ENCODE results near the gene ATP6V1G2.

ATP6V1G2 gene

DNA sequence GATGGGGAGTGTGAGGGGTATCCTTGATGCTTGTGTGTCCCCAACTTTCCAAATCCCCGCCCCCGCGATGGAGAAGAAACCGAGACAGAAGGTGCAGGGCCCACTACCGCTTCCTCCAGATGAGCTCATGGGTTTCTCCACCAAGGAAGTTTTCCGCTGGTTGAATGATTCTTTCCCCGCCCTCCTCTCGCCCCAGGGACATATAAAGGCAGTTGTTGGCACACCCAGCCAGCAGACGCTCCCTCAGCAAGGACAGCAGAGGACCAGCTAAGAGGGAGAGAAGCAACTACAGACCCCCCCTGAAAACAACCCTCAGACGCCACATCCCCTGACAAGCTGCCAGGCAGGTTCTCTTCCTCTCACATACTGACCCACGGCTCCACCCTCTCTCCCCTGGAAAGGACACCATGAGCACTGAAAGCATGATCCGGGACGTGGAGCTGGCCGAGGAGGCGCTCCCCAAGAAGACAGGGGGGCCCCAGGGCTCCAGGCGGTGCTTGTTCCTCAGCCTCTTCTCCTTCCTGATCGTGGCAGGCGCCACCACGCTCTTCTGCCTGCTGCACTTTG lies 29.0 kb upstream of the ATP6V1G2 start, which contains the start of gene TNF:
Gene TNF (plus strand): TSS at position 231 of the 567 bp plus-strand sequence. CDS start 177 bp downstream, at position 408.
- no peak for DNase-seq

DNA sequence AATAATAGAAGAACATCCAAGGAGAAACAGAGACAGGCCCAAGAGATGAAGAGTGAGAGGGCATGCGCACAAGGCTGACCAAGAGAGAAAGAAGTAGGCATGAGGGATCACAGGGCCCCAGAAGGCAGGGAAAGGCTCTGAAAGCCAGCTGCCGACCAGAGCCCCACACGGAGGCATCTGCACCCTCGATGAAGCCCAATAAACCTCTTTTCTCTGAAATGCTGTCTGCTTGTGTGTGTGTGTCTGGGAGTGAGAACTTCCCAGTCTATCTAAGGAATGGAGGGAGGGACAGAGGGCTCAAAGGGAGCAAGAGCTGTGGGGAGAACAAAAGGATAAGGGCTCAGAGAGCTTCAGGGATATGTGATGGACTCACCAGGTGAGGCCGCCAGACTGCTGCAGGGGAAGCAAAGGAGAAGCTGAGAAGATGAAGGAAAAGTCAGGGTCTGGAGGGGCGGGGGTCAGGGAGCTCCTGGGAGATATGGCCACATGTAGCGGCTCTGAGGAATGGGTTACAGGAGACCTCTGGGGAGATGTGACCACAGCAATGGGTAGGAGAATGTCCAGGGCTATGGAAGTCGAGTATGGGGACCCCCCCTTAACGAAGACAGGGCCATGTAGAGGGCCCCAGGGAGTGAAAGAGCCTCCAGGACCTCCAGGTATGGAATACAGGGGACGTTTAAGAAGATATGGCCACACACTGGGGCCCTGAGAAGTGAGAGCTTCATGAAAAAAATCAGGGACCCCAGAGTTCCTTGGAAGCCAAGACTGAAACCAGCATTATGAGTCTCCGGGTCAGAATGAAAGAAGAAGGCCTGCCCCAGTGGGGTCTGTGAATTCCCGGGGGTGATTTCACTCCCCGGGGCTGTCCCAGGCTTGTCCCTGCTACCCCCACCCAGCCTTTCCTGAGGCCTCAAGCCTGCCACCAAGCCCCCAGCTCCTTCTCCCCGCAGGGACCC lies 28.0 kb upstream of the ATP6V1G2 start:
- DNase-seq: no peak

DNA sequence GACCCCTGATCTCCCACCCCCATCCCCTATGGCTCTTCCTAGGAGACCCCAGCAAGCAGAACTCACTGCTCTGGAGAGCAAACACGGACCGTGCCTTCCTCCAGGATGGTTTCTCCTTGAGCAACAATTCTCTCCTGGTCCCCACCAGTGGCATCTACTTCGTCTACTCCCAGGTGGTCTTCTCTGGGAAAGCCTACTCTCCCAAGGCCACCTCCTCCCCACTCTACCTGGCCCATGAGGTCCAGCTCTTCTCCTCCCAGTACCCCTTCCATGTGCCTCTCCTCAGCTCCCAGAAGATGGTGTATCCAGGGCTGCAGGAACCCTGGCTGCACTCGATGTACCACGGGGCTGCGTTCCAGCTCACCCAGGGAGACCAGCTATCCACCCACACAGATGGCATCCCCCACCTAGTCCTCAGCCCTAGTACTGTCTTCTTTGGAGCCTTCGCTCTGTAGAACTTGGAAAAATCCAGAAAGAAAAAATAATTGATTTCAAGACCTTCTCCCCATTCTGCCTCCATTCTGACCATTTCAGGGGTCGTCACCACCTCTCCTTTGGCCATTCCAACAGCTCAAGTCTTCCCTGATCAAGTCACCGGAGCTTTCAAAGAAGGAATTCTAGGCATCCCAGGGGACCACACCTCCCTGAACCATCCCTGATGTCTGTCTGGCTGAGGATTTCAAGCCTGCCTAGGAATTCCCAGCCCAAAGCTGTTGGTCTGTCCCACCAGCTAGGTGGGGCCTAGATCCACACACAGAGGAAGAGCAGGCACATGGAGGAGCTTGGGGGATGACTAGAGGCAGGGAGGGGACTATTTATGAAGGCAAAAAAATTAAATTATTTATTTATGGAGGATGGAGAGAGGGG lies 27.1 kb upstream of the ATP6V1G2 start:
- DNase-seq: no peak

DNA sequence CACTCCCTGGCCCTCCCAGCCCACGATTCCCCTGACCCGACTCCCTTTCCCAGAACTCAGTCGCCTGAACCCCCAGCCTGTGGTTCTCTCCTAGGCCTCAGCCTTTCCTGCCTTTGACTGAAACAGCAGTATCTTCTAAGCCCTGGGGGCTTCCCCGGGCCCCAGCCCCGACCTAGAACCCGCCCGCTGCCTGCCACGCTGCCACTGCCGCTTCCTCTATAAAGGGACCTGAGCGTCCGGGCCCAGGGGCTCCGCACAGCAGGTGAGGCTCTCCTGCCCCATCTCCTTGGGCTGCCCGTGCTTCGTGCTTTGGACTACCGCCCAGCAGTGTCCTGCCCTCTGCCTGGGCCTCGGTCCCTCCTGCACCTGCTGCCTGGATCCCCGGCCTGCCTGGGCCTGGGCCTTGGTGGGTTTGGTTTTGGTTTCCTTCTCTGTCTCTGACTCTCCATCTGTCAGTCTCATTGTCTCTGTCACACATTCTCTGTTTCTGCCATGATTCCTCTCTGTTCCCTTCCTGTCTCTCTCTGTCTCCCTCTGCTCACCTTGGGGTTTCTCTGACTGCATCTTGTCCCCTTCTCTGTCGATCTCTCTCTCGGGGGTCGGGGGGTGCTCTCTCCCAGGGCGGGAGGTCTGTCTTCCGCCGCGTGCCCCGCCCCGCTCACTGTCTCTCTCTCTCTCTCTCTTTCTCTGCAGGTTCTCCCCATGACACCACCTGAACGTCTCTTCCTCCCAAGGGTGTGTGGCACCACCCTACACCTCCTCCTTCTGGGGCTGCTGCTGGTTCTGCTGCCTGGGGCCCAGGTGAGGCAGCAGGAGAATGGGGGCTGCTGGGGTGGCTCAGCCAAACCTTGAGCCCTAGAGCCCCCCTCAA lies 25.9 kb upstream of the ATP6V1G2 start, which contains the start of gene LTA:
Gene LTA (plus strand): TSS at position 249 of the 871 bp plus-strand sequence. CDS start 454 bp downstream, at position 703.
- no peak for DNase-seq

DNA sequence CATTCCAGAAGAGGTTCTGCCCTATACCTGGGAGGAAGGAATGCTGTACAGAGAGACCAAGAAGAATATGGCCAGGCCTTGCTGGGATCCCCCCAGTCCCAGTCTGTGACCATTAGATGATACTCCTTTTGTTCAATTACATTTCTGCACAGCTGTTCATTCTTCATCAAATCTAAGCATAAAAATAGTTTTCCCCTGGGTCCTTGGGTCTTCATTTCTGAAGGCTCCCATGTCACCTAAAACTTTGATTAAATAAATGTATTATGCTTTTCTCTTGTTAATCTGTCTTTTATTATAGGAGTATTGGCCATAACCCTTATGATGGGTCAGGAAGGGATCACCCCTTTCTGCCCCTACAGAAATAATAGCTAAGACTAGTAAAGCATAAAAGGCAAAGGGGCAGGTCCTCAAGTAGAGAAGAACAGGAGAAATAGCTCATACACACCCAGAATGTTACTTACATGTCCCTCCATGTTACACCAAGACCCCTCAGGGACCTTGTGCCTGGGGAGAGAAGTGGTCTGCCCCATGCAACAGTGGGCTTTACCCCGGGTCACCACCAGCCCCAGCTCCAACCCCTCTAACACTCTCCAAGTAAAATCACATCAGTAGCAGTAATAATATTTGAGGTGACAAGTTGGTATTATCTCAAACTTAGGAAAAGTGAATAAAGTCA lies 23.6 kb upstream of the ATP6V1G2 start:
- DNase-seq: no peak

DNA sequence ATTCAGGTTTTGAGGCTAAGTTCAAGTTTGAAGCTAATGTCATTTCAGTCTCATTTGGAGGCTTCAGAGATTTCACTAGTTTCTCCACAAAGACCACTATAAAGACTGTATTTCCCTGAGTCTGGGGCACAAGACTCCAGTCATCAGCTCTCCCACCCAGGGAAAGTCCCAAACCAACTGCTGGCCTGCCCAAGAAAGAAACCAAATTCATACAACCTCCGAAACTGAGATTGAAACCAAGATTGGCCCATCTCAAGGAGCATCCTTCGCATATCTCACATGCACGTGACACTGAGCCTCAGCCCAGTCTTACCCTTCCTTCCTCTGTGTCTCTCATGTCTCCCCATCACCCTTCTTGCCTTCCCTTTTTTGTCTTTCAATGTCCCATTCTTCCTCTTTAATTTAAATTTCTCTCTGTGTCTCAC lies 22.1 kb upstream of the ATP6V1G2 start:
- DNase-seq: no peak

DNA sequence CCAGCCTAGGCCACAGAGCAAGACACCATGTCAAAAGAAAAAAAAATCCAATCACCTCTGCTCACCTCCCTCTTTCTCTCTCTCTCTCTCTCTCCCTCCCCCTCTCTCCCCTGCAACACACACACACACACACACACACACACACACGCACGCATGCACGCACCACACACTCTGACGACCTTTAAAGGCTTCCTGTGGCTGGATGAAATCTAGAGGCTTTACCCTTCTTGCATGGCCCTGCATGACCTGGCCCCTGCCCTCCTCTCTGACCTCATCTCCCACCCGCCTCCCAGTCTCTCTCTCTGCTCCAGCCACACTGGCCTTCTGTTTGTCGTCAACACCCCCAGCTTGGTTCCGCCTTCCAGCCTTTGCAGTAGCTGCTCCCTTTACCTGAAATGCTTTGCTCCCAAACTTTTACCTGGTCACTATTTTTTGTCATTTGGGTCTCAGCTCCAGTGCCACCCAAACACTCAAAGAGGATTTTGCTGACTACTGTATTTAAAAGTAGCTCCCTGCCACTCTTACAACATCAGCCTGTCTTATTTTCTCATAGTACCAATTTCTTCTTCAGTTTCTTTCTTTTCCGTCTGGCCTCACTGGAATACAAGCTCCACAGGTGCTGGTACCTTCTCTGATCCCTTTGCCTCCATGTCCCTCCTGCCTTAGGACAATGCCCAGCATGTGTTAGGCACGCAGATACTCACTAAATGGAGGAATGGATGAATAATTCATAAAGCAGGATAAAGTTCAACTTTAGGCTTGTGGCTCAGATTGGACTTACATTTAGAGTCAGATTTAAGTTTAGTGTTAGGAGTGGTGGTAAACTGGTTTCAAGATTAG lies 21.3 kb upstream of the ATP6V1G2 start:
- DNase-seq: no peak

DNA sequence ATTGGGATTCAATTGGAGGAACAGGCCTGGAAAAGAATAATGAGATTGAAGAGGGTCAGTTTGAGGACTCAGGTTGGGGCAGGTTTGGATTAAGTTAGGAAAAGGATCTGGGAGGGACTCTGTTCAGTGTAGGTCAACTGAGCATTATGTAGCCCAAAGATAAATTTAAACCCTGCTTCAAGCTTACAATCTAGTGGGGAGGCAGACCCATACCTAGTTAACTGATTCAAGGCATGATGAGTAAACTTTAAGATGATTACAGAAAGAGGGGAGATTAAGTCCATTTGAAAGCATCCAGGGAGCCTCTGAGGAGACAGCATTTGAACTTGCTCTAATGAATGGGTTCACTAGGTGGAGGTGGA lies 14.3 kb upstream of the ATP6V1G2 start:
- DNase-seq: no peak

DNA sequence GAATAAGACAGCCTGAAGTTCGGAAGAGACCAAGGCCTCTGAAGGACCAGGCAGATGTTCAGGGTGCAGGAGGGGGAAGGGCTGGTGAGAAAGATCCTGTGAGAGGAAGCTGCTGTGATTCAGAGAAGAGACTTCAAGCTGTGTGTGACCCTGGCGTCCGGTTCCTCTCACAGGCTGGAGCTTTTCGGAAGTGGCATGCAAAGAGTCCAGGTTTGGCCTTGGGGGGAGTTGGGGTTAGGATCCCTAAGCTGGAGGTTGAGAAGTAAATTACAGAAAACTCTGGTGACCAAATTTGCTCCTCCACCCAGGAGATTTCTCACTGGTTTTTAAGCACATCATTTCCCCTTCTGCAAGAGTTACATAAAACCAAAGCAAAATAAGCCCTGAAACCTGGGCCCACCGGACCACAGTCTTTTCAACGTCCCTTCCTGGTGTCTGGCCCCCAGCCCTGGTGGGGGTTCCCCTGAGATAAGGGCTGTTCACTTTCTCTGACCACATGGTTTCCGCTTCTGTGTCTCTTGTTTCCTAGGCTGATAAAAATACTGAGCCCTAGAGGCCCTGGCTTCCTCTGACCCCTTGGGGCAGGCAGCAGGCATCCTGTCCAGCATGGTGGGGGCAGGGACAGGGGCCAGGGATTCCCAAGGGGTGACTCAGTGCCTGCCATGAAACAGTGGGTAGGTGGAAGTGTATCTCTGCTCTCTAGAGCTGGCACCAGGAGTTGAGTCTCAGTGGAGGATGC lies 13.7 kb upstream of the ATP6V1G2 start:
- peak; percentile 33 for DNase-seq

DNA sequence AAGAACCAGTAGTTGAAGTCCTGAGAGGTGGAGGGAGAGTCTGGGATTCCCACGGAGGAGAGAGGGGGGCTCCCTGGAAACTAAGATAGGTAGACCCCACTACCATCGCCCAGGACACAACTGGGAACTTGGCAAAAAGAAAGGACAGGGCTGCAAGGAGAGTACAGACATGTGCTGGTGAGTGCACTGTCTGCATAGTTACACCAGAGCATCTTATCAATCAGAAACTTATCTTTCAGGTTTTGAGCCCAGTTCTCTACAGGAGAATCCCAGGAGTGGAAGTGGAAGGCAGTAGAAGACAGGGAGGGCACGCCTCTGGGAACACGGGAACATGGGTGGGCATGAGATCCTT lies 13.2 kb upstream of the ATP6V1G2 start:
- no peak for DNase-seq

DNA sequence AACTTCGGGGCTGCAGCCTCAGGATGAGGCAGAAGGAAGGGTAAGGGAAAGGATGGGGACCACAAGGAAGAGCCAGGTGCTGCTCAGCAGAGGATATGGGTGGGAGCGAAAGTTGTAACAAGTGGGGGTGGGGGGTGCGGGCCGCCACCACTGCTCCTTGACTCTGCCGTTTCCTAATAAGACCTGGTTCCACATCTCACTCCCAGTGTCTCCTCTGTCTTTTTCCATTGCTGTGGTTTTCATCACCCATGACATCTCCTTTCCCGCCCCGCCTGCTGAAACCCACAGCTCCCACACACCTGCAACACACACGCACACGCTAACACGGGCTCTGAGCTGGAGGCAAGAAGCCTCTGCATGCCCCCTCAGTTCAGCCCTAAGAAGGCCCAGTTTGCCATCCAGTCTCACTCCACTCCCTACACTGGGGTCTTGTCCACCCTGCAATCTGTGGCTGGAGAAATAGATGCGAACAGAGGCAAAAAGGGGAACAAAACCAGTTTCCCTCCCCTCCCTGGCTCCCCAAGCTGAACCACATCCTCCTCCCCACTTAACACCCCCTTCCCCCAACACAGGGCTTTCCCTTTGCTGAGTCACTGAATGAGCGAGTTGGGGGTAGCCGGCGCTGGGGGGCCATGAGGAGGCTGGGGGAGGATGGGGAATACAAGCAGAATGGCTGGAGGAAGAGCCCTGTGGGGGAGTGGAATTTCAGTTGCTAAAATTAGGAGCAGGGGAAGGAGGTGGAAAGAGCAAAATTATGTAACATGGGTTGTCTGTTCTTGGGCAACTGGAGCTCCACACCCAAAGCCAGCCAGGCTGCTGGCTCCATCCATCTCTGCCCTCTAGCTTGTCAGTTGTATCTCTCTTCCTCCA lies 12.5 kb upstream of the ATP6V1G2 start:
- DNase-seq: peak; percentile 62

DNA sequence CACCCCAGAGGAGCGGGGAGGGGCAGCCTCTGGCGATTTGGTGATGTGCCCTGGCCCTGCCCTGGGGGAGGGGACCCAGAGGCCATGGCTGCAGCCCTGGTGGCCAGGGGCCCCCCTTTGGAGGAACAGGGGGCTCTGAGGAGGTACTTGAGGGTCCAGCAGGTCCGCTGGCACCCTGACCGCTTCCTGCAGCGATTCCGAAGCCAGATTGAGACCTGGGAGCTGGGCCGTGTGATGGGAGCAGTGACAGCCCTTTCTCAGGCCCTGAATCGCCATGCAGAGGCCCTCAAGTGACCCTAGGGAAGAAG lies 11.9 kb upstream of the ATP6V1G2 start:
- no peak for DNase-seq

DNA sequence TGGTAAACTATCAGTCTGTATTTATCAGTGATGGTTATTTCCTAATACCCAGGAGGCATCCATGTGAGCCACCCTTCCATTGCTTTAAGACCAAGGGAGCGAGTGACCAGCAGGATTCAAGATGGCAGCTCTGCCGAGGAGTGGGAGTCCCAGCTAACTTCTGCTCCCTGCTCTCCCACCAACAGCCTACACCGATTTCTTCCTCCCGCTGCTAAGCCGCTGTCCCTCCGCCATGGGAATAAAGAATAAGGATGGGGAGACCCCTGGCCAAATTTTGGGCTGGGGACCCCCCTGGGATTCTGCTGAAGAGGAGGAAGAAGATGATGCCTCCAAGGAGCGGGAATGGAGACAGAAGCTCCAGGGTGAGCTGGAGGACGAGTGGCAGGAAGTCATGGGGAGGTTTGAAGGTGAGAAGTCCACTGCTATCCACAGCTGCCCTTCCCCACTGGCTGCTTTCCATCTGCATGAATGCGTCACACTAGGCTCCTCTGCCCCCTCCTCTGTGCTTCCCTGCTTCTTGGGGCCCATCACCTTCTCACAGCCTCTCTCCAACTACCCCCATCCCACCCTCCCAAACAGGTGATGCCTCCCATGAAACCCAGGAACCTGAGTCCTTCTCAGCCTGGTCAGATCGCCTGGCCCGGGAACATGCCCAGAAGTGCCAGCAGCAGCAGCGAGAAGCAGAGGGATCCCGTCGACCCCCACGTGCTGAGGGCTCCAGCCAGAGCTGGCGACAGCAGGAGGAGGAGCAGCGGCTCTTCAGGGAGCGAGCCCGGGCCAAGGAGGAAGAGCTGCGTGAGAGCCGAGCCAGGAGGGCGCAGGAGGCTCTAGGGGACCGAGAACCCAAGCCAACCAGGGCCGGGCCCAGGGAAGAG lies 11.3 kb upstream of the ATP6V1G2 start:
- DNase-seq: no peak

DNA sequence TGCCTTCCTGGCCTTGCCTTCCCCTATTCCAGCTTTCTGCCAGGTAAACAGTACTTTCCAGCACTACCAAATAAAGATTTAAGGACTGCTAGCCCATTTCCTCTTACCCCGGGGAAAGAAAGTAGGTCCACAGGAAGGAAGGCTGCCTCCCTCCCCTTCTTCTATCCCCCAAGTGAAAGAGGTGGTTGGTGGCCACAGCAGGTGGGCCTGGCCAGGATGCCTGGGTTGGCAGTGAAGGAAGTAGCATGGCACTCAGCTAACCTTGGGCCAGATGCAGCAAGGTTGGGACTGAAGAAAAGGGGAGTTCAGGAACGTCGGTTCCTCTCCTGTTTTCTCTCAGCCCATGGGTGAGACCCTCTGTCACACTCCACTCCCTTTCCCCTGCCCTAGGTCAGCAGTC lies 9.9 kb upstream of the ATP6V1G2 start:
- no peak for DNase-seq

DNA sequence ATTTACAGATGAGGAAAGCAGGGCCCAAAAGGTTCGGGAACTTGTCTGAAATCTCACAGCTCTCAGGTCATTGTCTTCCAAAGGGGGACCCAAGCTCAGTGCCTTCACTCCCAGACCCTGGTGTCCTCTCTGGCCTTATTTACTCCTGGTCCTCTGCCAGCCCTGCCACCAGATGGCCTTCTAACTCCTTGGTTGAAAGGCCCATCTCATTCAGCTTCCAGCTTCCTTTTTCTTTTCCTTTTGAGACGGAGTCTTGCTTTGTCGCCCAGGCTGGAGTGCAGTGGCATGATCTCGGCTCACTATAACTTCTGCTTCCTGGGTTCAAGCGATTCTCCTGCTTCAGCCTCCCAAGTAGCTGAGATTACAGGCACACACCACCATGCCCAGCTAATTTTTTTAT lies 5.0 kb upstream of the ATP6V1G2 start:
- peak; percentile 35 for DNase-seq

DNA sequence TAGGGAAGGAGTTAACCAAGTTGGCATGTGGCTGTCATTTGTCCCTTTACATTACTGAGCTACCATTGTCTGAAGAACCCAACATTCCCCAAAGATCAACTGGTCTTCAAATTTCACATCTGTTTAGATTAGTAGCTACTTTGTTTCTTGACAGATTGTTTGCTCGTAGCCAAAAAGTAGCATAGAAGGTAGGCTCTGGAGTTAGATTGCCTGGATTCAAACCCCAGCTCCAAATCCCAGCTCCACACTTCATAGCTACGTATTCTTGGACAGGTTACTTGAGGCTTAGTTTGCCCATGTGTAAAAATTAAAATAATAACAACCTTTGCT lies 2.1 kb upstream of the ATP6V1G2 start:
- no peak for DNase-seq

DNA sequence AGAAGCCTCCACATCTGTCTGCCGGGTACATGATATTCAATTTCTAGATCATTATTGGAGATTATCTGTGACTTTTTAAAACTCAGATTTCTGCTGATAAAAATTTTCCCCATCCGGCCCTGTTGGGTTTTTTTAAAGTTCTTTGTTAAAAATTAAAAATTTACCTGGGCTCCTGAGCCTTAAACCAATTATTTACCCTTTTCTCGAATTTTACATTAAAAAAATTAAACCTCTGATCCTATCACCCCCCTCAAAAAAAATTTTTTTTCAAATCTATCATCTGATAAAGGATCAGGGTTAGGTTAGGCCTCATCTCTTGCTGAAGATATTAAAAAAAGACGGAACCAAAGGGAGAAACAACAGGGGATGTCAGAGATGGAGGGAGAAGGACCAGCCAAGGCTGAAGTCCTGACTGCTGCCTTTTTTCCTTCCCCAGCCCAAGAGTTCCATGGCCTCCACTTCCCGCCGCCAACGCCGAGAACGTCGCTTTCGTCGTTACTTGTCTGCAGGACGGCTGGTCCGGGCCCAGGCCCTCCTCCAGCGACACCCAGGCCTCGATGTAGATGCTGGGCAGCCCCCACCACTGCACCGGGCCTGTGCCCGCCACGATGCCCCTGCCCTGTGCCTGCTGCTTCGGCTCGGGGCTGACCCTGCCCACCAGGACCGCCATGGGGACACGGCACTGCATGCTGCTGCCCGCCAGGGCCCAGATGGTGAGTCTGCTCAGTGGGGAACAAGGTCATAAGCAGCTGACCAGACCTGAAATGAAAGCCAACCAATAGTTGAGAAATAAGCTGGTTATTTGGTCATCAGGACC lies 1.5 kb upstream of the ATP6V1G2 start:
- DNase-seq: no peak

Measured in fibroblast of skin of right quadriceps (primary cell).